Kidney (tissue), 14 donors: ENCODE results near the gene SLC25A34. TPM values are rescaled to one million over a fixed set of nuclear protein-coding genes. Genes with fewer than 3 reads are reported as not detected.

Experiments used
- DNase-seq, 5 donors: peaks; one replicate each; pipeline ENCODE4 v3.0.0-alpha.2; 2013 to 2020
- FAIRE-seq: peaks from 2 replicates; lab custom pipeline; 2012; peaks lifted over from hg19 to GRCh38; lab: Jason Lieb, UNC
- H3K27ac ChIP-seq, 2 donors: one replicate each; pipeline ENCODE4 v1.7.0; 2013; ENCODE audit warnings: low read depth in 2 of 2, low read length in 2 of 2, inconsistent platforms in 1 of 2
- H3K27me3 ChIP-seq: one replicate; pipeline ENCODE4 v1.7.1; 2013; ENCODE audit warnings: low read length, inconsistent platforms; ENCODE audit not compliant: control insufficient read depth, insufficient read depth
- H3K36me3 ChIP-seq, 3 donors: one replicate each; pipeline versions ENCODE4 v1.7.0 to v1.7.1; 2013; ENCODE audit warnings: low read length in 3 of 3, control low read depth in 1 of 3, inconsistent platforms in 1 of 3; ENCODE audit not compliant: insufficient read depth in 3 of 3, control insufficient read depth in 2 of 3
- H3K4me1 ChIP-seq, 3 donors: one replicate each; pipeline versions ENCODE4 v1.7.0 to v1.7.1; 2013; ENCODE audit warnings: low read length in 3 of 3, inconsistent platforms in 1 of 3, low read depth in 1 of 3; ENCODE audit not compliant: control insufficient read depth in 2 of 3, insufficient read depth in 2 of 3
- H3K4me3 ChIP-seq, 3 donors: one replicate each; pipeline versions ENCODE4 v1.7.0 to v1.8.1; 2013; ENCODE audit warnings: low read length in 3 of 3, control low read depth in 1 of 3, inconsistent platforms in 1 of 3
- H3K9ac ChIP-seq, 3 donors: one replicate each; pipeline versions ENCODE4 v1.7.0 to v1.7.1; 2013; ENCODE audit warnings: low read length in 3 of 3, control low read depth in 1 of 3, inconsistent platforms in 1 of 3
- H3K9me3 ChIP-seq, 3 donors: one replicate each; pipeline versions ENCODE4 v1.7.0 to v1.7.1; 2013; ENCODE audit warnings: low read length in 3 of 3, control low read depth in 1 of 3, inconsistent platforms in 1 of 3; ENCODE audit not compliant: control insufficient read depth in 2 of 3, insufficient read depth in 1 of 3
- CTCF ChIP-seq: IDR thresholded peaks from 3 replicates; pipeline ENCODE4 v1.5.1; 2012; ENCODE audit warnings: mild to moderate bottlenecking, moderate library complexity, borderline replicate concordance; ENCODE audit not compliant: insufficient read depth; ENCODE audit errors: extremely low read depth
- intact Hi-C: fragments of 100-400 bp; cut with DNase I; formaldehyde crosslinking; loops from one replicate; pipeline ENCODE4 v1.11.1; 2022
- polyA plus RNA-seq: library from polyadenylated mRNA; stranded (reverse); fragments of 350-450 nt; fragmentation: Illumina TruSeq; extraction: RNeasy Lipid Tissue Mini Kit (QIAGEN cat#74804); gene quantifications from one replicate; pipeline ENCODE4 v1.2.3, GENCODE V29; 2014; ENCODE audit warnings: low read depth, low replicate concordance; ENCODE audit not compliant: insufficient read depth
- total RNA-seq: library from RNA; stranded (reverse); fragmentation: NEBNext Ultra II Directional; extraction: Animal tissue kit (Norgen Biotek cat#: 25700); gene quantifications from one replicate; pipeline ENCODE4 v1.2.1, GENCODE V29; 2021
- donor health status: control.
- donor health status: control.
- donor health status: control.
- donor health status: control.
- donor health status: control.
- donor health status: DM: yes; HTN: yes; CAD: no.
- donor health status: Normal renal cell carcinoma (clear cell type).

Gene SLC25A34
- total and polyA plus RNA-seq, 2 donors from 2014 or later: 1.5 to 12.2 TPM

GRCh38 chr1:15722411-15722810 lies 13.6 kb upstream of the SLC25A34 start:
- Histone ChIP-seq H3K27ac (no peak overlapping the region), H3K9me3 (no peaks in the 10 kb centered on the region), H3K9ac (no peak overlapping the region), H3K36me3 (peaks cover 2 to 39% (median 21%) of the 10 kb centered on the region in 3 donors), H3K4me3 (no peak overlapping the region), H3K27me3 (no peaks in the 10 kb centered on the region), H3K4me1 (peaks cover 0 to 2% (median 0%) of the 10 kb centered on the region in 3 donors)
- no peak for TF ChIP-seq CTCF
- intact Hi-C loops: no loop called here
- no peak for FAIRE-seq
- DNase-seq: no peak

- TF ChIP-seq CTCF: no peak
- Histone ChIP-seq H3K9me3 (no peaks in the 10 kb centered on the region), H3K4me3 (no peak overlapping the region), H3K27me3 (no peaks in the 10 kb centered on the region), H3K27ac (no peak overlapping the region), H3K9ac (no peak overlapping the region), H3K4me1 (peaks cover 0 to 2% (median 0%) of the 10 kb centered on the region in 3 donors), H3K36me3 (peaks cover 2 to 41% (median 23%) of the 10 kb centered on the region in 3 donors)
- intact Hi-C loops: no loop called here
- FAIRE-seq: no peak
- DNase-seq: no peak
These were observed 13.1 kb upstream of the SLC25A34 start for GRCh38 chr1:15722836-15723532.

- H3K27ac ChIP-seq: no peak overlapping the region
- intact Hi-C loops: no loop called here
- FAIRE-seq: no peak
- no peak for TF ChIP-seq CTCF
- peaks cover 2 to 46% (median 21%) of the 10 kb centered on the region in 3 donors for H3K36me3 ChIP-seq
- no peak overlapping the region for H3K4me3 ChIP-seq
- H3K9ac ChIP-seq: no peak overlapping the region
- no peaks in the 10 kb centered on the region for H3K9me3 ChIP-seq
- H3K4me1 ChIP-seq: no peaks in the 10 kb centered on the region
- H3K27me3 ChIP-seq: no peaks in the 10 kb centered on the region
- DNase-seq: no peak
These were observed 12.3 kb upstream of the SLC25A34 start for GRCh38 chr1:15723631-15724246.
